ENCODE data around the gene ARRDC1.

Gene ARRDC1

GRCh38 chr9:137598943-137599342, 6.5 kb upstream of the ARRDC1 start:
- no peak overlapping the region for H3K4me3 Mint-ChIP-seq
- no peak for TF ChIP-seq CTCF (IDR thresholded peaks at IDR 0.05; ENCODE audit: unreplicated experiment in 3 of 3)
- no peaks in the 10 kb centered on the region for H3K36me3 Mint-ChIP-seq (ENCODE audit: low read depth)
- no peak overlapping the region for H3K27ac Mint-ChIP-seq
- H3K9me3 Mint-ChIP-seq: no peaks in the 10 kb centered on the region
- peaks cover 5% of the 10 kb centered on the region for H3K27me3 Mint-ChIP-seq (ENCODE audit: low read depth)
- H3K4me1 Mint-ChIP-seq: no peaks in the 10 kb centered on the region

- peaks cover 13% of the 10 kb centered on the region for H3K27me3 Mint-ChIP-seq (ENCODE audit: low read depth)
- H3K4me3 Mint-ChIP-seq: peak overlapping the region; percentile 59 to 70 (median 70)
- no peaks in the 10 kb centered on the region for H3K36me3 Mint-ChIP-seq (ENCODE audit: low read depth)
- H3K27ac Mint-ChIP-seq: no peak overlapping the region
- H3K9me3 Mint-ChIP-seq: no peaks in the 10 kb centered on the region
- H3K4me1 Mint-ChIP-seq: peaks cover 10% of the 10 kb centered on the region
- no peak for TF ChIP-seq CTCF (IDR thresholded peaks at IDR 0.05; ENCODE audit: unreplicated experiment in 3 of 3)
Measured at GRCh38 chr9:137602661-137603060, 2.8 kb upstream of the ARRDC1 start.

- Mint-ChIP-seq H3K9me3 (no peaks in the 10 kb centered on the region), H3K4me3 (peak overlapping the region; percentile 58 to 74 (median 65)), H3K27me3 (ENCODE audit: low read depth) (peaks cover 13% of the 10 kb centered on the region), H3K27ac (no peak overlapping the region), H3K4me1 (peaks cover 11% of the 10 kb centered on the region), H3K36me3 (ENCODE audit: low read depth) (no peaks in the 10 kb centered on the region)
- no peak for TF ChIP-seq CTCF (IDR thresholded peaks at IDR 0.05; ENCODE audit: unreplicated experiment in 3 of 3)
Measured at GRCh38 chr9:137603879-137604278, 1.6 kb upstream of the ARRDC1 start.

GRCh38 chr9:137604345-137605086, 970 bp upstream of the ARRDC1 start:
- TF ChIP-seq CTCF (IDR thresholded peaks at IDR 0.05; ENCODE audit: unreplicated experiment in 3 of 3): no peak
- H3K36me3 Mint-ChIP-seq (ENCODE audit: low read depth): no peaks in the 10 kb centered on the region
- no peak overlapping the region for H3K27ac Mint-ChIP-seq
- peaks cover 11% of the 10 kb centered on the region for H3K4me1 Mint-ChIP-seq
- H3K27me3 Mint-ChIP-seq (ENCODE audit: low read depth): peaks cover 13% of the 10 kb centered on the region
- peak overlapping the region; percentile 58 to 74 (median 65) for H3K4me3 Mint-ChIP-seq
- H3K9me3 Mint-ChIP-seq: no peaks in the 10 kb centered on the region

GRCh38 chr9:137606005-137606621, 627 bp downstream of the ARRDC1 start:
- TF ChIP-seq CTCF (IDR thresholded peaks at IDR 0.05; ENCODE audit: unreplicated experiment in 3 of 3): no peak
- Mint-ChIP-seq H3K4me3 (peak overlapping the region; percentile 75 to 80 (median 76)), H3K27me3 (ENCODE audit: low read depth) (peaks cover 13% of the 10 kb centered on the region), H3K4me1 (peaks cover 11% of the 10 kb centered on the region), H3K36me3 (ENCODE audit: low read depth) (no peaks in the 10 kb centered on the region), H3K9me3 (no peaks in the 10 kb centered on the region), H3K27ac (no peak overlapping the region)
